WERI-Rb-1 (cell line): ENCODE measurements around the gene SMARCA4.

ENCODE experiments used
- DNase-seq: peaks from one replicate; pipeline ENCODE4 v3.0.0-alpha.2; 2020
- H3K27ac ChIP-seq: fragments of 250-450 bp; sonication (Bioruptor Pico); 2 replicates; pipeline ENCODE4 v1.5.1; 2020; ENCODE audit warnings: mild to moderate bottlenecking, moderate library complexity
- H3K27me3 ChIP-seq: fragments of 250-450 bp; sonication (Bioruptor Pico); 2 replicates; pipeline ENCODE4 v1.5.1; 2021; ENCODE audit warnings: mild to moderate bottlenecking, low read depth, moderate library complexity; ENCODE audit not compliant: insufficient read depth, severe bottlenecking
- H3K36me3 ChIP-seq: fragments of 250-450 bp; sonication (Bioruptor Pico); 2 replicates; pipeline ENCODE4 v1.5.1; 2020; ENCODE audit warnings: mild to moderate bottlenecking, moderate library complexity
- H3K4me3 ChIP-seq: 2 replicates; pipeline ENCODE4 v1.5.1; 2011; ENCODE audit warnings: low read depth, mild to moderate bottlenecking, control low read depth, low read length
- H3K9me3 ChIP-seq: fragments of 250-450 bp; sonication (Bioruptor Pico); 2 replicates; pipeline ENCODE4 v1.5.1; 2021; ENCODE audit warnings: mild to moderate bottlenecking, moderate library complexity; ENCODE audit not compliant: severe bottlenecking
- CTCF ChIP-seq: IDR thresholded peaks from 2 replicates; pipeline ENCODE4 v1.5.1; 2011; ENCODE audit warnings: low read depth, mild to moderate bottlenecking, control low read depth, inconsistent platforms, low read length

Gene SMARCA4

DNA sequence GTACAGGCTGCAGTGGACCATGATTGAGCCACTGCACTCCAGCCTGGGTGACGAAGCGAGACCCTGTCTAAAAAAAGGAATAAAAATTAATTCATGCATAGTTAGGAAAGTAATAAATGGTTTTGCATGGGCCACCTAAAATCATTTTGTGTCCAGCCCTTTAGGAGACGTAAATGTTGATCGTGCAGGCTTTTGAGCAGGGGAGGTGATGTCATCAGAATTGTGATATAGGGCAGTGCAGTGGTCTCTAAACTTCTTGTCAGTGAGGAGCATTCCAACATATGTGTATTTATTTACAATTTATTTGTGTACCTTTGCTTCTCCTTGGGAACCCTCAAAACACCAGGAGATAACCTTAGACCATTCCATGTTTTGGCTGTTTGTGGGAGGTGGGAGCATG is 3.0 kb downstream of the SMARCA4 start:
- Histone ChIP-seq H3K9me3 (no peaks in the 10 kb centered on the region), H3K27me3 (no peaks in the 10 kb centered on the region), H3K36me3 (peaks cover 18% of the 10 kb centered on the region), H3K4me3 (no peak overlapping the region), H3K27ac (no peak overlapping the region)
- DNase-seq = no peak
- no peak for TF ChIP-seq CTCF

DNA sequence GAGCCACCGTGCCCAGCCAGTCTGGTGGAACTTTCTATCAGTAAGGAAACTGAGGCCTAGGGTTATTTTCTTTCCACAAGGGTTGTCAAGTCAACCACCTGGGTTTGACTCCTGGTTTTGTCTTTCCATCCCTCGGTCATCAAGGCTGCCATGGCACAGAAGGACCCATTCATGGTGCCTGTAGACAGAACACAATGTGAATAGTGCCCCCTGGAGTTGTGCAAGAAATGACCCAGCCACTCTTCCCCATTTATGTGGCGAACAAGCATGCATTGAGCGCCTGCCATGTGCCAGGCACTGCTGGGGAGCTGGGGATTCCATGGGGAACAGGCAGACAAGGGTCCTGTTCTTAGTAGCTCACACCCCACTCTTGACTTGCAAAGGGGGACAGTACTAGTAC is 4.1 kb downstream of the SMARCA4 start:
- 0 out of 2 replicates have a peak, but pooled peaks have one; percentile 17 for TF ChIP-seq CTCF
- no peak overlapping the region for H3K4me3 ChIP-seq
- H3K36me3 ChIP-seq = peaks cover 21% of the 10 kb centered on the region
- H3K27me3 ChIP-seq = no peaks in the 10 kb centered on the region
- DNase-seq = no peak
- no peaks in the 10 kb centered on the region for H3K9me3 ChIP-seq
- H3K27ac ChIP-seq = no peak overlapping the region

DNA sequence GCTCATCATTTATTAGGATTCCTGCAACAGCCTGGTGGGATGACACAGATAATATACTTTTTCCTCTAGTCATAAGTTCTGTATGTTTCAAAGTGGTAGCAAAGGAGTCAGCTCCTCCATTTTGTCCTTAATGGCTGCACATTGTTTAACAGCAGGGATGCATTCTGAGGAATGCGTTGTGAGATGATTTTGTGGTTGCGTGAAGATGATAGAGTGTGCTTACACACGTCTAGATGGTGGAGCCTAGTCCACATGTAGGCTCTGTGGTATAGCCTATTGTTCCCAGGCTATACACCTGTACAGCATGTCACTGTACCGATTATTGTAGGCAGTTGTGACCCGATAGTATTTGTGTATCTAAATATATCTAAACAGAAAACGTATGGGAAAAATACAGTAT is 4.6 kb downstream of the SMARCA4 start:
- Histone ChIP-seq H3K9me3 (no peaks in the 10 kb centered on the region), H3K4me3 (no peak overlapping the region), H3K27ac (no peak overlapping the region), H3K27me3 (no peaks in the 10 kb centered on the region), H3K36me3 (peaks cover 21% of the 10 kb centered on the region)
- no peak for DNase-seq
- no peak for TF ChIP-seq CTCF

- no peak overlapping the region for H3K4me3 ChIP-seq
- no peaks in the 10 kb centered on the region for H3K27me3 ChIP-seq
- TF ChIP-seq CTCF = no peak
- no peak overlapping the region for H3K27ac ChIP-seq
- peaks cover 21% of the 10 kb centered on the region for H3K36me3 ChIP-seq
- DNase-seq = no peak
- H3K9me3 ChIP-seq = no peaks in the 10 kb centered on the region
Observed at GRCh38 chr19:10966809-10967208, 6.0 kb downstream of the SMARCA4 start.

- no peak for TF ChIP-seq CTCF
- Histone ChIP-seq H3K36me3 (peaks cover 21% of the 10 kb centered on the region), H3K27ac (peak overlapping the region; percentile 7), H3K9me3 (no peaks in the 10 kb centered on the region), H3K27me3 (no peaks in the 10 kb centered on the region), H3K4me3 (no peak overlapping the region)
- DNase-seq = no peak
Observed at GRCh38 chr19:10968527-10969135, 7.8 kb downstream of the SMARCA4 start.

DNA sequence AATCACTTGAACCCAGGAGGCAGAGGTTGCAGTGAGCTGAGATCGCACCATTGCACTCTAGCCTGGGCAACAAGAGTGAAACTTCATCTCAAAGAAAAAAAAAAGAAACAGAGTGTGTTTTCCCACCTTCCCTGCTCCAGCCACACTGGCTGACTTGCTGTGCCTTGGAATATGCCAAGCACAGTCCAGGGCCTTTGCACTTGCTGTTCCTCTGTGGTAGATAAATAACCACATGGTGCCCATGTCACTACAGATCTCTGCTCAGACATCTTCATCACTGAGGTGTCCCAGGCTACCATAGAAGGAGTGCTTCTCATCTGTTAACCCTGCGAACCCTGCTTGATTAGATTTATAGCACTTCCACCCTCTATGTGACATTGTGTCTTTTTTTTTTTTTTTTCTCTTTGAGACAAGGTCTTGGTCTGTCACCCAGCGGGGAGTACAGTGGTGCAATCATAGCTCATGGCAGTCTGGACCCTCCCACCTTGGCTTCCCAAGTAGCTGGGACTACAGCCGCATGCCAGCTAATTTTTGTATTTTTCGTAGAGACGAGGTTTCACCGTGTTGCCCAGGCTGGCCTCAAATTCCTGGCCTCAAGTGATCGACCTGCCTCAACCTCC is 10.4 kb downstream of the SMARCA4 start:
- Histone ChIP-seq H3K27ac (no peak overlapping the region), H3K4me3 (no peak overlapping the region), H3K36me3 (peaks cover 15% of the 10 kb centered on the region), H3K27me3 (no peaks in the 10 kb centered on the region), H3K9me3 (no peaks in the 10 kb centered on the region)
- TF ChIP-seq CTCF = no peak
- DNase-seq = no peak
